RCC 7860 (cell line): ENCODE measurements around the gene EVI5.
"Not testable (repeated sequence)": the region's sequence is repeated elsewhere in the genome, so short reads cannot be mapped to it uniquely, and the experiment has no call there.

Experiments used
- DNase-seq: peaks from one replicate; pipeline ENCODE4 v3.0.0-alpha.2; 2015; ENCODE audit warnings: low spot score
- FAIRE-seq: peaks from 2 replicates; lab custom pipeline; 2012; peaks lifted over from hg19 to GRCh38; lab: Jason Lieb, UNC

EVI5 gene

GRCh38 chr1:92792340-92792782, 7.5 kb upstream of the EVI5 start:
- DNase-seq (no peak), FAIRE-seq (no peak)

- FAIRE-seq, result no peak
- DNase-seq, result no peak
These were observed 6.7 kb upstream of the EVI5 start for GRCh38 chr1:92791487-92792066.

GRCh38 chr1:92790867-92791266, 6.0 kb upstream of the EVI5 start:
- no peak for FAIRE-seq

GRCh38 chr1:92790081-92790480, 5.2 kb upstream of the EVI5 start:
- no peak for FAIRE-seq
- DNase-seq, result no peak

More at GRCh38 chr1:92790867-92791266, 6.0 kb upstream of the EVI5 start:
- no peak for DNase-seq

GRCh38 chr1:92786111-92786901, 1.4 kb upstream of the EVI5 start:
- no peak for DNase-seq
- no peak for FAIRE-seq

- DNase-seq, result peak; percentile 69
- peak; percentile 46 for FAIRE-seq
These were observed 778 bp downstream of the EVI5 start for GRCh38 chr1:92784021-92784638.

- not testable (repeated sequence) for FAIRE-seq, DNase-seq
These were observed 1.4 kb downstream of the EVI5 start for GRCh38 chr1:92783550-92783949.

- FAIRE-seq, result no peak
These were observed 6.5 kb downstream of the EVI5 start for GRCh38 chr1:92778376-92778775.

GRCh38 chr1:92774407-92774806, 10.5 kb downstream of the EVI5 start:
- no peak for DNase-seq
- no peak for FAIRE-seq

More at GRCh38 chr1:92778376-92778775, 6.5 kb downstream of the EVI5 start:
- DNase-seq, result no peak

- not testable (repeated sequence) for FAIRE-seq, DNase-seq
These were observed 11.2 kb downstream of the EVI5 start for GRCh38 chr1:92773749-92774148.

GRCh38 chr1:92769856-92770255, 15.1 kb downstream of the EVI5 start:
- no peak for DNase-seq
- no peak for FAIRE-seq

- DNase-seq, result no peak
These were observed 16.0 kb downstream of the EVI5 start for GRCh38 chr1:92768915-92769314.

GRCh38 chr1:92768296-92768695, 16.6 kb downstream of the EVI5 start:
- no peak for FAIRE-seq
- no peak for DNase-seq

More at GRCh38 chr1:92768915-92769314, 16.0 kb downstream of the EVI5 start:
- FAIRE-seq, result no peak

GRCh38 chr1:92764116-92764515, 20.8 kb downstream of the EVI5 start:
- FAIRE-seq (no peak), DNase-seq (no peak)

GRCh38 chr1:92762355-92762754, 22.6 kb downstream of the EVI5 start:
- FAIRE-seq (no peak), DNase-seq (no peak)

GRCh38 chr1:92759361-92759760, 25.5 kb downstream of the EVI5 start:
- FAIRE-seq, result no peak
- DNase-seq, result no peak

- DNase-seq, result no peak
- no peak for FAIRE-seq
These were observed 28.4 kb downstream of the EVI5 start for GRCh38 chr1:92756537-92756936.

GRCh38 chr1:92755541-92756461, 29.1 kb downstream of the EVI5 start:
- no peak for FAIRE-seq

GRCh38 chr1:92754719-92755050, 30.2 kb downstream of the EVI5 start:
- FAIRE-seq (no peak), DNase-seq (no peak)

More at GRCh38 chr1:92755541-92756461, 29.1 kb downstream of the EVI5 start:
- DNase-seq, result no peak

- FAIRE-seq, result peak; percentile 35
These were observed 30.7 kb downstream of the EVI5 start for GRCh38 chr1:92754000-92754718.

More at GRCh38 chr1:92754000-92754718, 30.7 kb downstream of the EVI5 start:
- DNase-seq, result no peak
